ENCODE measurements around the gene ZMYM2. TPM values are rescaled to one million over a fixed set of nuclear protein-coding genes. Genes with fewer than 3 reads are reported as not detected.

Gene ZMYM2
- total RNA-seq, 3 donors from 2014 or later: 58.9 to 85.1 (median 70.3) TPM

GRCh38 chr13:19978831-19979437 lies 20.4 kb downstream of the ZMYM2 start:
- intact Hi-C loops (cut with DNase I, micrococcal nuclease): no loop called here
- Histone ChIP-seq H3K4me1 (ENCODE audit: low read depth) (peaks cover 3% of the 10 kb centered on the region), H3K9me3 (peaks cover 4% of the 10 kb centered on the region), H3K4me3 (no peak overlapping the region), H3K36me3 (ENCODE audit: low read depth) (no peaks in the 10 kb centered on the region)
- ATAC-seq: no peak
- no peak for TF ChIP-seq CTCF (IDR thresholded peaks at IDR 0.05)
- DNase-seq: no peak

DNA sequence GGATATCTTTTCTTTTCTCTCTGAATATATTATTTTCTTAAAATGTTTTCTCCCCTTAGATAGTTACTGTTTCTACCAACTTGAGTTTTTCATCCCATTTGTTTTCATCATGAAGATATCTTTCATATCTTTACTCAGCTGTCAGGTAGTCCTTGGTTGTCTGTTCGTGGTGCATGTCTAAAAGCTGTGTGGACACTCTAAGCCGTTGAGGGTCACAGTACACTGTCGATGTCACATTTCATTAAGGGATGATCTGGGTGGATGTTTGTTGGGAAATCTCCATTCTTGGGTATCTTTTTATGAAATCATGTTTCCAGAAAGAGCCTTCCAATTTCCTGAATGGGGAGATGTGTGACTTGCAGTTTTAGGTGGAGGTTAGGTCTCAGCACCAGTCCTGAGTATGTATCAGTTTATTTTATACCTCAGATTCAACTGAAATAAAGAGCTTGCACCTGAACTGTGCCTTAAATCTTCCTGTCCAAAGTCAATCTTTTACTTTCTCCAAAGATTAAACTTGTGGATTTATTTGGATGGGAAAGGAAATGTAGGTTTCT lies 23.2 kb downstream of the ZMYM2 start:
- no peak overlapping the region for H3K4me3 ChIP-seq
- TF ChIP-seq CTCF (IDR thresholded peaks at IDR 0.05): no peak
- DNase-seq (no peak), ATAC-seq (no peak)
- no peaks in the 10 kb centered on the region for H3K36me3 ChIP-seq (ENCODE audit: low read depth)
- peaks cover 4% of the 10 kb centered on the region for H3K9me3 ChIP-seq
- H3K4me1 ChIP-seq (ENCODE audit: low read depth): peaks cover 3% of the 10 kb centered on the region
- intact Hi-C loops (cut with DNase I, micrococcal nuclease): no loop called here

GRCh38 chr13:19982447-19983043 lies 24.0 kb downstream of the ZMYM2 start:
- Histone ChIP-seq H3K4me3 (no peak overlapping the region), H3K4me1 (ENCODE audit: low read depth) (peaks cover 3% of the 10 kb centered on the region), H3K9me3 (peaks cover 4% of the 10 kb centered on the region), H3K36me3 (ENCODE audit: low read depth) (no peaks in the 10 kb centered on the region)
- TF ChIP-seq CTCF (IDR thresholded peaks at IDR 0.05): no peak
- ATAC-seq (peak; percentile 26), DNase-seq (no peak)
- intact Hi-C loops (cut with DNase I, micrococcal nuclease): no loop called here

GRCh38 chr13:19984430-19985218 lies 26.1 kb downstream of the ZMYM2 start:
- H3K4me1 ChIP-seq (ENCODE audit: low read depth): peaks cover 3% of the 10 kb centered on the region
- H3K9me3 ChIP-seq: no peaks in the 10 kb centered on the region
- no peak overlapping the region for H3K4me3 ChIP-seq
- no peaks in the 10 kb centered on the region for H3K36me3 ChIP-seq (ENCODE audit: low read depth)
- ATAC-seq (peak; percentile 42), DNase-seq (no peak)
- TF ChIP-seq CTCF (IDR thresholded peaks at IDR 0.05): peak; percentile 17
- intact Hi-C loops (cut with DNase I, micrococcal nuclease): no loop called here

GRCh38 chr13:19985219-19985556 lies 26.7 kb downstream of the ZMYM2 start:
- H3K4me3 ChIP-seq: no peak overlapping the region
- peaks cover 3% of the 10 kb centered on the region for H3K4me1 ChIP-seq (ENCODE audit: low read depth)
- TF ChIP-seq CTCF (IDR thresholded peaks at IDR 0.05): no peak

More at GRCh38 chr13:19985219-19985556, 26.7 kb downstream of the ZMYM2 start:
- Histone ChIP-seq H3K36me3 (ENCODE audit: low read depth) (no peaks in the 10 kb centered on the region), H3K9me3 (no peaks in the 10 kb centered on the region)
- DNase-seq (no peak), ATAC-seq (no peak)
- intact Hi-C loops (cut with DNase I, micrococcal nuclease): no loop called here
